Upper lobe of left lung (tissue), 6 donors: ENCODE measurements around the gene MYLK4. TPM values are rescaled to one million over a fixed set of nuclear protein-coding genes. Genes with fewer than 3 reads are reported as not detected.

Experiments used
- ATAC-seq, 2 donors: fragments of 200-7000 bp; cut with Tn5 transposase; one replicate each; pipeline ENCODE4 v1.9.1; 2022; ENCODE audit warnings: mild to moderate bottlenecking in 2 of 2, moderate library complexity in 2 of 2; ENCODE audit not compliant: low FRiP score in 2 of 2
- DNase-seq, 2 donors: peaks; one replicate each; pipeline ENCODE4 v3.0.0-alpha.2; 2019 to 2020
- H3K27ac ChIP-seq, 4 donors: fragments of 200-600 bp; sonication (generic); one replicate each; pipeline ENCODE4 v1.5.1; 2016 to 2019
- H3K27me3 ChIP-seq, 4 donors: fragments of 200-600 bp; sonication (generic); one replicate each; pipeline ENCODE4 v1.5.1; 2017 to 2019
- H3K36me3 ChIP-seq, 4 donors: fragments of 200-600 bp; sonication (generic); one replicate each; pipeline ENCODE4 v1.5.1; 2016 to 2019
- H3K4me1 ChIP-seq, 4 donors: fragments of 200-600 bp; sonication (generic); one replicate each; pipeline ENCODE4 v1.5.1; 2018 to 2019
- H3K4me3 ChIP-seq, 4 donors: fragments of 200-600 bp; sonication (generic); one replicate each; pipeline ENCODE4 v1.5.1; 2017 to 2019; ENCODE audit warnings: mild to moderate bottlenecking in 2 of 4, moderate library complexity in 1 of 4
- H3K9me3 ChIP-seq, 4 donors: fragments of 200-600 bp; sonication (generic); one replicate each; pipeline ENCODE4 v1.5.1; 2018 to 2019
- CTCF ChIP-seq, 6 experiments: fragments of 450-650 bp in 4 of 6; fragments of 200-600 bp in 2 of 6; sonication (generic) in 2 of 6; IDR thresholded peaks; one replicate each; pipeline ENCODE4 v1.5.1; 2016 to 2019; ENCODE audit warnings: antibody characterized with exemption in 6 of 6
- EP300 ChIP-seq, 4 donors: sonication (generic); formaldehyde crosslinking; IDR thresholded peaks; one replicate each; pipeline ENCODE4 v1.5.1; 2017; ENCODE audit warnings: antibody characterized with exemption in 4 of 4, control low read depth in 2 of 4
- POLR2A ChIP-seq, 4 donors: fragments of 450-650 bp; IDR thresholded peaks; one replicate each; pipeline ENCODE4 v1.5.1; 2016 to 2017; ENCODE audit warnings: antibody characterized with exemption in 4 of 4, mild to moderate bottlenecking in 2 of 4
- POLR2AphosphoS5 ChIP-seq, 2 donors: sonication (generic); formaldehyde crosslinking; IDR thresholded peaks; one replicate each; pipeline ENCODE4 v1.5.1; 2017; ENCODE audit warnings: antibody characterized with exemption in 2 of 2
- WGBS, 2 donors: methylation state at CpG; one replicate each; pipeline ENCODE4 v1.1.5; 2017 to 2018; 5-methylcytosine and 5-hydroxymethylcytosine counted together
- total RNA-seq, 6 donors: library from RNA; depleted of rRNA in 4 of 6; stranded (reverse); fragments of >200 nt in 4 of 6; gene quantifications; one replicate each; pipeline versions ENCODE4 v1.1.0 to v1.2.1, GENCODE V29; 2016 to 2021
- donor health status: DM: no; HTN: no; CAD: no; lungs with moderate emphysema.
- donor health status: DM: no; HTN: yes; CAD: no; lungs with severe emphysema.

The MYLK4 gene
- total RNA-seq, 6 donors from 2014 or later, result 0.64 to 2.6 (median 1.2) TPM

- Histone ChIP-seq H3K36me3 (no peaks in the 10 kb centered on the region), H3K27me3 (no peaks in the 10 kb centered on the region), H3K4me1 (no peaks in the 10 kb centered on the region), H3K27ac (no peak overlapping the region), H3K9me3 (peaks cover 0 to 12% (median 8%) of the 10 kb centered on the region in 4 donors), H3K4me3 (no peak overlapping the region)
- DNase-seq (no peak), ATAC-seq (no peak)
- WGBS, 2 donors, result 87 to 90% methylated on average over 4 to 5 of the region's 5 CpGs
- no peak for TF ChIP-seq POLR2A (IDR thresholded peaks at IDR 0.05)
- no peak for TF ChIP-seq CTCF (IDR thresholded peaks at IDR 0.05)
- no peak for TF ChIP-seq POLR2AphosphoS5 (IDR thresholded peaks at IDR 0.05)
These were observed 38.6 kb downstream of the MYLK4 start for GRCh38 chr6:2712102-2712501.

GRCh38 chr6:2710412-2710811, 40.3 kb downstream of the MYLK4 start:
- TF ChIP-seq POLR2AphosphoS5 (IDR thresholded peaks at IDR 0.05) (no peak), POLR2A (IDR thresholded peaks at IDR 0.05) (no peak), EP300 (IDR thresholded peaks at IDR 0.05) (no peak), CTCF (IDR thresholded peaks at IDR 0.05) (no peak)
- no peak overlapping the region for H3K27ac ChIP-seq

GRCh38 chr6:2708456-2708855, 42.3 kb downstream of the MYLK4 start:
- ATAC-seq (no peak), DNase-seq (no peak)
- Histone ChIP-seq H3K27me3 (no peaks in the 10 kb centered on the region), H3K9me3 (peaks cover 0 to 12% (median 8%) of the 10 kb centered on the region in 4 donors), H3K27ac (no peak overlapping the region), H3K4me1 (no peaks in the 10 kb centered on the region), H3K4me3 (no peak overlapping the region), H3K36me3 (no peaks in the 10 kb centered on the region)
- WGBS, 2 donors, result 85 to 91% methylated on average over 5 of the region's 5 CpGs
- TF ChIP-seq EP300 (IDR thresholded peaks at IDR 0.05) (peak in 1 of 4 donors; percentile 28), CTCF (IDR thresholded peaks at IDR 0.05) (no peak)

More at GRCh38 chr6:2710412-2710811, 40.3 kb downstream of the MYLK4 start:
- no peaks in the 10 kb centered on the region for H3K36me3 ChIP-seq
- no peaks in the 10 kb centered on the region for H3K27me3 ChIP-seq
- peaks cover 0 to 12% (median 8%) of the 10 kb centered on the region in 4 donors for H3K9me3 ChIP-seq
- no peak for ATAC-seq
- H3K4me3 ChIP-seq, result no peak overlapping the region
- no peaks in the 10 kb centered on the region for H3K4me1 ChIP-seq
- DNase-seq, result no peak

- no peak for DNase-seq
- ATAC-seq, result no peak
- peaks cover 0 to 12% (median 8%) of the 10 kb centered on the region in 4 donors for H3K9me3 ChIP-seq
- TF ChIP-seq POLR2AphosphoS5 (IDR thresholded peaks at IDR 0.05) (no peak), POLR2A (IDR thresholded peaks at IDR 0.05) (no peak), CTCF (IDR thresholded peaks at IDR 0.05) (no peak), EP300 (IDR thresholded peaks at IDR 0.05) (no peak)
- WGBS, 2 donors, result 28 to 64% methylated on average over 5 to 7 of the region's 7 CpGs
- H3K4me1 ChIP-seq, result no peaks in the 10 kb centered on the region
- H3K4me3 ChIP-seq, result no peak overlapping the region
- no peaks in the 10 kb centered on the region for H3K36me3 ChIP-seq
- no peak overlapping the region for H3K27ac ChIP-seq
- H3K27me3 ChIP-seq, result no peaks in the 10 kb centered on the region
These were observed 44.2 kb downstream of the MYLK4 start for GRCh38 chr6:2706558-2706957.

- Histone ChIP-seq H3K4me1 (no peaks in the 10 kb centered on the region), H3K9me3 (peaks cover 0 to 3% (median 2%) of the 10 kb centered on the region in 4 donors), H3K36me3 (no peaks in the 10 kb centered on the region), H3K27me3 (no peaks in the 10 kb centered on the region), H3K27ac (no peak overlapping the region), H3K4me3 (no peak overlapping the region)
- WGBS, 2 donors, result 73 to 85% methylated on average over 2 of the region's 2 CpGs
- TF ChIP-seq EP300 (IDR thresholded peaks at IDR 0.05) (no peak), POLR2A (IDR thresholded peaks at IDR 0.05) (no peak), POLR2AphosphoS5 (IDR thresholded peaks at IDR 0.05) (no peak)
- no peak for ATAC-seq
- no peak for DNase-seq
These were observed 45.5 kb downstream of the MYLK4 start for GRCh38 chr6:2705256-2705655.
